ENCODE results near the gene SRC.

DNA sequence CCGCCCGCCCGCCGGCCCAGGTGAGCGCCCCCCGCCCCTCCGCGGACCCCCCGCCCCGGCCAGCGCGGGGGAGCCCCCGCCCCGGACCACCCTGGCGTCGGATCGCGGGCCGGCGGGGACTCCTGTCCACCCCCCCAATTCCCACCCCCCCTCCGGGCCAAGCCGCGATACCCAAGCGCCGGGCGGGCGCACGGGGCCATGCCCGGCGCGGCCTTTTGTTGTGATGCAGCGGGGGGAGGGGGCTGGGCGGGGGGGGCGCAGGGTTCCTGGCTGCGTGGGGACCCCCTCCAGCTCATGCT lies 245 bp downstream of the SRC start:
- TF ChIP-seq, protein P1, sequence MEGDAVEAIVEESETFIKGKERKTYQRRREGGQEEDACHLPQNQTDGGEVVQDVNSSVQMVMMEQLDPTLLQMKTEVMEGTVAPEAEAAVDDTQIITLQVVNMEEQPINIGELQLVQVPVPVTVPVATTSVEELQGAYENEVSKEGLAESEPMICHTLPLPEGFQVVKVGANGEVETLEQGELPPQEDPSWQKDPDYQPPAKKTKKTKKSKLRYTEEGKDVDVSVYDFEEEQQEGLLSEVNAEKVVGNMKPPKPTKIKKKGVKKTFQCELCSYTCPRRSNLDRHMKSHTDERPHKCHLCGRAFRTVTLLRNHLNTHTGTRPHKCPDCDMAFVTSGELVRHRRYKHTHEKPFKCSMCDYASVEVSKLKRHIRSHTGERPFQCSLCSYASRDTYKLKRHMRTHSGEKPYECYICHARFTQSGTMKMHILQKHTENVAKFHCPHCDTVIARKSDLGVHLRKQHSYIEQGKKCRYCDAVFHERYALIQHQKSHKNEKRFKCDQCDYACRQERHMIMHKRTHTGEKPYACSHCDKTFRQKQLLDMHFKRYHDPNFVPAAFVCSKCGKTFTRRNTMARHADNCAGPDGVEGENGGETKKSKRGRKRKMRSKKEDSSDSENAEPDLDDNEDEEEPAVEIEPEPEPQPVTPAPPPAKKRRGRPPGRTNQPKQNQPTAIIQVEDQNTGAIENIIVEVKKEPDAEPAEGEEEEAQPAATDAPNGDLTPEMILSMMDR (IDR thresholded peaks at IDR 0.05 in 4 of 5, conservative IDR thresholded peaks at IDR 0.05 in 1 of 5) = no peak
- TF ChIP-seq POLR2A (IDR thresholded peaks at IDR 0.05) = no peak

Measured in gastrocnemius medialis (tissue), 4 donors.